Heart right ventricle (tissue), 16 donors: ENCODE measurements around the gene LGALS12. TPM values are rescaled to one million over a fixed set of nuclear protein-coding genes. Genes with fewer than 3 reads are reported as not detected.
"Not testable (repeated sequence)": the region's sequence is repeated elsewhere in the genome, so short reads cannot be mapped to it uniquely, and the experiment has no call there.

Experiments
- ATAC-seq, 8 donors: fragments of 200-7000 bp; cut with Tn5 transposase; one replicate each; pipeline ENCODE4 v1.9.1; 2020; ENCODE audit warnings: mild to moderate bottlenecking in 8 of 8, moderate library complexity in 8 of 8, moderate number of reproducible peaks in 1 of 8
- DNase-seq, 2 donors: peaks; one replicate each; pipeline ENCODE4 v3.0.0-alpha.2; 2020
- H3K27ac ChIP-seq, 10 donors: fragments of 200-600 bp; sonication (generic) in 2 of 10; one replicate each; pipeline versions ENCODE4 v1.5.0 to v1.8.0; 2020 to 2022; ENCODE audit warnings: mild to moderate bottlenecking in 3 of 10
- H3K27me3 ChIP-seq, 7 donors: fragments of 200-600 bp; one replicate each; pipeline ENCODE4 v1.8.0; 2021 to 2022; ENCODE audit warnings: mild to moderate bottlenecking in 2 of 7
- H3K36me3 ChIP-seq, 9 donors: fragments of 200-600 bp; sonication (generic) in 1 of 9; one replicate each; pipeline versions ENCODE4 v1.5.0 to v1.8.0; 2020 to 2022; ENCODE audit warnings: mild to moderate bottlenecking in 2 of 9
- H3K4me1 ChIP-seq, 9 donors: fragments of 200-600 bp; sonication (generic) in 1 of 9; one replicate each; pipeline versions ENCODE4 v1.5.0 to v1.8.0; 2020 to 2022; ENCODE audit warnings: mild to moderate bottlenecking in 4 of 9
- H3K4me3 ChIP-seq, 10 donors: fragments of 200-600 bp; sonication (generic) in 2 of 10; one replicate each; pipeline versions ENCODE4 v1.5.0 to v1.8.0; 2020 to 2022; ENCODE audit warnings: mild to moderate bottlenecking in 7 of 10, moderate library complexity in 2 of 10
- H3K9me3 ChIP-seq, 11 donors: fragments of 200-600 bp in 10 of 11; sonication (generic) in 2 of 11; one replicate each; pipeline versions ENCODE4 v1.5.0 to v1.8.0; 2013 to 2022; ENCODE audit warnings: mild to moderate bottlenecking in 2 of 11, control low read depth in 1 of 11, moderate library complexity in 1 of 11
- WGBS, 2 donors: extraction: QIAGEN DNeasy Blood & Tissue Kit; methylation state at CpG; one replicate each; pipeline ENCODE4 v1.1.7; 2013; ENCODE audit warnings: inconsistent platforms in 1 of 2; 5-methylcytosine and 5-hydroxymethylcytosine counted together
- intact Hi-C, 10 donors: fragments of 100-400 bp; cut with DNase I; formaldehyde crosslinking; loops; one replicate each; pipeline versions ENCODE4 v1.11.1 to v1.14.2; 2022
- polyA plus RNA-seq, 2 donors: library from polyadenylated mRNA; stranded (reverse); fragments of 200-250 nt; gene quantifications; one replicate each; pipeline ENCODE4 v1.2.3, GENCODE V29; 2013
- total RNA-seq, 10 donors: library from RNA; stranded (reverse); fragmentation: NEBNext Ultra II Directional in 3 of 10; extraction: Animal tissue kit (Norgen Biotek cat#: 25700) in 3 of 10; gene quantifications; one replicate each; pipeline versions ENCODE4 v1.2.1 to v1.2.4, GENCODE V29; 2021 to 2023
- TF ChIP-seq, protein P1 (sequence below), 9 donors: fragments of 200-600 bp; sonication (generic) in 2 of 9; IDR thresholded peaks; one replicate each; pipeline versions ENCODE4 v1.5.0 to v1.8.0; 2021 to 2022; ENCODE audit warnings: antibody characterized with exemption in 9 of 9, mild to moderate bottlenecking in 5 of 9, moderate library complexity in 1 of 9
- donor health status: Arrhythmogenic right ventricular cardiomyopathy.
- donor health status: ischemic (EF 13 %, LVEDD 7.1; RV severe dilation, severe dysfunction).
- donor health status: healthy with polysubstance abuse.
- donor health status: DM: no; HTN: yes; CAD: no.
- donor health status: DM: no; HTN: no; CAD: no.
- donor health status: ischemic (EF 25% LVEDD 6.9; RV normal size, moderate dysfunction).
- donor health status: ischemic (EF 25% LVEDD 5.7; RV mildly dilated, moderate dysfunction).
- donor health status: healthy.
- donor health status: DM: yes; HTN: yes; CAD: no.
- donor health status: Ischemic cardiomyopathy.
- donor health status: ischemic (EF 35%, LVEDD 5.7; RV mildly dilated, moderate dysfunction).
- donor health status: nonischemic (EF 11% LVEDD 7.7; RV severe dilation, severe dysfunction).
- donor health status: DM: yes; HTN: yes; CAD: no.
- donor health status: PGD.
- donor health status: ischemic (EF 29% LVEDD 5.4; RV normal size, mild dysfunction).
- donor health status: nonischemic (EF 23%, LVEDD 6.1; RV moderate dilation, normal function).

LGALS12 gene
- total and polyA plus RNA-seq, 12 donors: 0.61 to 6.9 (median 1.2) TPM; not detected in 3

DNA sequence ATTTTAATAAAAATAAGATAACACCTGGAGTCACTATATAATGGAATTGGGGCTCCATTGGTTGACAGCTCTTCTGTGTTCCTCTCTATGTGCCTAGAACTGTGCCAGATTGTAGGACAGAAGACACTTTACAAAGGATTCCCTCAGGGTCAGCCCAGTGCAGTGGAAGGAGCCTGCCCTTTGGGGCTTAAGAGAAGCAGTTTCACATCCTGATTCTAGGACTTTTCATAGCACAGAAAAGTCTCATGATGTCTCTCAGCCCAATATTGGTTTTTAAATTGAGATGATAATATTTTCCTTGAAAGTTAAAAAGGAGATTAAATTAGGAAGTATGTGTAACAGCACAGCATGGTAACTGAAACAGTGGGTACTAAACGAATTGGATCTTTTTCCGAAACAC is 37.8 kb downstream of the LGALS12 start:
- intact Hi-C loops: loop anchor here in 1 of 10 donors (10.0 kb wide), 1 partner anchor 59 kb away; no protein-coding TSS in a partner anchor
- TF ChIP-seq, protein P1, sequence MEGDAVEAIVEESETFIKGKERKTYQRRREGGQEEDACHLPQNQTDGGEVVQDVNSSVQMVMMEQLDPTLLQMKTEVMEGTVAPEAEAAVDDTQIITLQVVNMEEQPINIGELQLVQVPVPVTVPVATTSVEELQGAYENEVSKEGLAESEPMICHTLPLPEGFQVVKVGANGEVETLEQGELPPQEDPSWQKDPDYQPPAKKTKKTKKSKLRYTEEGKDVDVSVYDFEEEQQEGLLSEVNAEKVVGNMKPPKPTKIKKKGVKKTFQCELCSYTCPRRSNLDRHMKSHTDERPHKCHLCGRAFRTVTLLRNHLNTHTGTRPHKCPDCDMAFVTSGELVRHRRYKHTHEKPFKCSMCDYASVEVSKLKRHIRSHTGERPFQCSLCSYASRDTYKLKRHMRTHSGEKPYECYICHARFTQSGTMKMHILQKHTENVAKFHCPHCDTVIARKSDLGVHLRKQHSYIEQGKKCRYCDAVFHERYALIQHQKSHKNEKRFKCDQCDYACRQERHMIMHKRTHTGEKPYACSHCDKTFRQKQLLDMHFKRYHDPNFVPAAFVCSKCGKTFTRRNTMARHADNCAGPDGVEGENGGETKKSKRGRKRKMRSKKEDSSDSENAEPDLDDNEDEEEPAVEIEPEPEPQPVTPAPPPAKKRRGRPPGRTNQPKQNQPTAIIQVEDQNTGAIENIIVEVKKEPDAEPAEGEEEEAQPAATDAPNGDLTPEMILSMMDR (IDR thresholded peaks at IDR 0.05): no peak
- Histone ChIP-seq H3K4me3 (no peak overlapping the region), H3K4me1 (peaks cover 0 to 25% (median under 1%) of the 10 kb centered on the region in 9 donors), H3K9me3 (no peaks in the 10 kb centered on the region), H3K27me3 (no peaks in the 10 kb centered on the region), H3K27ac (no peak overlapping the region), H3K36me3 (peaks cover 0 to 82% (median 0%) of the 10 kb centered on the region in 9 donors)
- 91 to 95% methylated on average over 2 of the region's 2 CpGs for WGBS, 2 donors
- ATAC-seq (no peak), DNase-seq (no peak)

DNA sequence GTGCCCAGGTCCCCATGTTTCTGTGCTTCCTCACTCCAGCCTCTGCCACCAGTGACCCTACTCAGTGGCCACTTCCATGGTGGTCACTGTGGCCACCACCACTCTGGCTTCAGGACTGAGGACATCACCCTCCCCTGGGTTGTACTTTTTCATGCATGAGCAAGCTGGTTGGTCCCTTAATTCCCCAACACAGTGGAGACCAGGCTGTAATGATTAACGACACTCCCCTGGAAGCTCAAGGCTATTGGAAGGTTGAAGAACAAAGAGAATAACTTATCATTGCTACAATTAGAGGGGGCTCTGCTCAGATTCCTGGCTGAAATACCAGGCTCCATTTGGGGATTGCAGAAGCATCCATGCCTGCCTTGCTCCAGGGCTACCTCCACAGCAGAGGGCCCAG is 41.2 kb downstream of the LGALS12 start:
- WGBS, 2 donors: 73 to 95% methylated on average over 1 of the region's 1 CpG
- Histone ChIP-seq H3K36me3 (peaks cover 0 to 54% (median 0%) of the 10 kb centered on the region in 9 donors), H3K9me3 (no peaks in the 10 kb centered on the region), H3K27ac (no peak overlapping the region), H3K4me3 (no peak overlapping the region), H3K4me1 (peaks cover 0 to 8% (median 0%) of the 10 kb centered on the region in 9 donors), H3K27me3 (no peaks in the 10 kb centered on the region)
- ATAC-seq (no peak), DNase-seq (no peak)
- intact Hi-C loops: loop anchor here in 1 of 10 donors (10.0 kb wide), 1 partner anchor 62 kb away; no protein-coding TSS in a partner anchor
- TF ChIP-seq, protein P1 (IDR thresholded peaks at IDR 0.05): no peak

DNA sequence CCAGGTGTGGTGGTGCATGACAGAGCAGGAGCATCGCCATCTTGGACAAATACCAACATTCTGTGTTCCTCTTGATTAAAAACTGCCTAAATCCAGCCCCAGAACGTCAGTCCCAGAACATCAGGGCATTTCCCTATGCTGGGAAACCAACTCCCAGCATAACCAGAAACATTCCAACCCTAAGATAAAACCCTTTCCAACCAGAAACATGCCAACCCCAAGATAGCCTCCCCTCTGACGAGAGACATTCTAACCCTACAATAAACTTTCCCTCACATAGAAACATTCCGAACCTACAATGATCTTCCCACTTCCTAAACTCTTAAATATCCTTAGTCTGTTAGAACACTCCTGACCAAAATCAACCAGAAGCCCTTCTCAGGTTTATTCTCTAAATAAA is 42.3 kb downstream of the LGALS12 start:
- no peak overlapping the region for H3K4me3 ChIP-seq
- H3K27ac ChIP-seq: peak overlapping the region in 2 of 10 donors; percentile 19 to 47
- peaks cover 0 to 10% (median 0%) of the 10 kb centered on the region in 9 donors for H3K4me1 ChIP-seq
- H3K27me3 ChIP-seq: peaks cover 0 to 2% (median 0%) of the 10 kb centered on the region in 7 donors
- 47 to 53% methylated on average over 4 of the region's 4 CpGs for WGBS, 2 donors
- TF ChIP-seq, protein P1 (IDR thresholded peaks at IDR 0.05): no peak
- intact Hi-C loops: loop anchor here in 1 of 10 donors (10.0 kb wide), 1 partner anchor 63 kb away; no protein-coding TSS in a partner anchor
- ATAC-seq (peak in 5 of 8 donors; percentile 27 to 84 (median 52)), DNase-seq (no peak)
- peaks cover 0 to 45% (median 0%) of the 10 kb centered on the region in 9 donors for H3K36me3 ChIP-seq
- no peaks in the 10 kb centered on the region for H3K9me3 ChIP-seq

DNA sequence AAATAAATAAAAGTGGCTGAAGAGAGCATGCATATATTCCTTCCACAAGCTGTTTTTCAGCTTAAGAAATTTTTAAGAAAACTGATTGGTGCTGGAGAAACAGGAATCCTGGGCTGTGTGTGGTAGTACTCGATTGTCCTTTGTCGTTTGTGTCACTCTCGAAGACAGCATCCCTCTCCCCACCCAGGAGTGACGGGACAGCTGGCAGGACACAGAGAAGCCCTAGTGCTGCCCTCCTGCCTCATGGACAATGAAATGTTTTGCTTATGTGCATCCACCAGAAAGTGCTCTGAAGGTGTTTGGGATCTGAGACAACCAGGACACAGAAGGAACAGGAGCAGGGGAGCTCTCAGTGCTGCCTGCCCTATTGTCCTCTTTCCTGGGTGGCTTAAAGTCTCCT is 43.5 kb downstream of the LGALS12 start:
- TF ChIP-seq, protein P1 (IDR thresholded peaks at IDR 0.05): no peak
- Histone ChIP-seq H3K4me1 (peaks cover 0 to 18% (median 0%) of the 10 kb centered on the region in 9 donors), H3K9me3 (no peaks in the 10 kb centered on the region), H3K27me3 (peaks cover 0 to 2% (median 0%) of the 10 kb centered on the region in 7 donors), H3K36me3 (peaks cover 0 to 33% (median 0%) of the 10 kb centered on the region in 9 donors), H3K4me3 (no peak overlapping the region), H3K27ac (no peak overlapping the region)
- 82 to 86% methylated on average over 4 of the region's 4 CpGs for WGBS, 2 donors
- ATAC-seq (no peak), DNase-seq (no peak)
- intact Hi-C loops: loop anchor here in 1 of 10 donors (10.0 kb wide), 1 partner anchor 65 kb away; no protein-coding TSS in a partner anchor

DNA sequence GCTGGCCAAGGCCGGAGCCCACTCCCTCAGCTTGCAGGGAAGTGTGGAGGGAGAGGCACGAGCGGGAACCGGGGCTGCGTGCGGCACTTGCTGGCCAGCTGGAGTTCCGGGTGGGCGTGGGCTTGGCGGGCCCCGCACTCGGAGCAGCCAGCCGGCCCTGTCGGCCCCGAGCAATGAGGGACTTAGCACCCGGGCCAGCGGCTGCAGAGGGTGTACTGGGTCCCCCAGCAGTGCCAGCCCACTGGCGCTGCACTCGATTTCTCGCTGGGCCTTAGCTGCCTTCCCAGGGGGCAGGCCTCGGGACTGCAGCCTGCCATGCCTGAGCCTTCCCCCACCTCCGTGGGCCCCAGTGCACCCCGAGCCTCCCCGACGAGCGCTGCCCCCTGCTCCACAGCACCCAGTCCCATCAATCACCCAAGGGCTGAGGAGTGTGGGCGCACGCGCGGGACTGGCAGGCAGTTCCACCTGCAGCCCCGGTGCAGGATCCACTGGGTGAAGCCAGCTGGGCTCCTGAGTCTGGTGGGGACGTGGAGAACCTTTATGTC is 44.3 kb downstream of the LGALS12 start:
- H3K27ac ChIP-seq, H3K9me3 ChIP-seq, H3K4me3 ChIP-seq, ATAC-seq, H3K27me3 ChIP-seq, intact Hi-C loops, DNase-seq: not testable (repeated sequence)
- WGBS, 2 donors: 94 to 95% methylated on average over 28 to 31 of the region's 31 CpGs
- Histone ChIP-seq H3K36me3 (peaks cover 0 to 25% (median 0%) of the 10 kb centered on the region in 9 donors), H3K4me1 (peaks cover 0 to 24% (median 0%) of the 10 kb centered on the region in 9 donors)
